HT1080 (cell line): ENCODE results near the gene ACSM3. TPM values are rescaled to one million over a fixed set of nuclear protein-coding genes. Genes with fewer than 3 reads are reported as not detected.
"Not testable (repeated sequence)": the region's sequence is repeated elsewhere in the genome, so short reads cannot be mapped to it uniquely, and the experiment has no call there.

Source experiments
- DNase-seq: peaks from one replicate; pipeline ENCODE4 v3.0.0-alpha.2; 2015; ENCODE audit warnings: low read depth
- total RNA-seq: library from RNA; depleted of rRNA; stranded (reverse); fragments of >200 nt; shearing (Covaris generic); gene quantifications from 2 replicates; pipeline ENCODE4 v1.2.3, GENCODE V29; 2014

Gene ACSM3
- total RNA-seq, 1 experiment from 2014 or later = 0.45 TPM

DNA sequence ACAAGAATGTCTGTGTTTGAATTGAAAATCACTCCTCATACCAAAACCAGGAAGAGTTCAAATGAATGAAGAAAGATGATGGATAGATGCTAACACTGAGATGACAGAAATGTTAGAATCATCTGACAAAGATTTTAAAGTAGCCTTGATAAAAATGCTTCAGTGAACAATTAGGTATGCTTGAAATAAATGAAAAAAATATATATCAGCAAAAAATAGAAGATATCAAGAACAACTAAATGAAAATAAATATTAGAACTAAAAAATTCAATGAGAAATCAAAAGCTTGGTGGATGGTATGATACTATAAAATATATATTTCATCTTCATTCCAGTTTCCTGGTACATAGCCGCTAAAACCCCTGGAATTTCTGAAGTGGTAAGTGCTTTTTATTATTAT is 8.6 kb upstream of the ACSM3 start:
- DNase-seq = no peak

DNA sequence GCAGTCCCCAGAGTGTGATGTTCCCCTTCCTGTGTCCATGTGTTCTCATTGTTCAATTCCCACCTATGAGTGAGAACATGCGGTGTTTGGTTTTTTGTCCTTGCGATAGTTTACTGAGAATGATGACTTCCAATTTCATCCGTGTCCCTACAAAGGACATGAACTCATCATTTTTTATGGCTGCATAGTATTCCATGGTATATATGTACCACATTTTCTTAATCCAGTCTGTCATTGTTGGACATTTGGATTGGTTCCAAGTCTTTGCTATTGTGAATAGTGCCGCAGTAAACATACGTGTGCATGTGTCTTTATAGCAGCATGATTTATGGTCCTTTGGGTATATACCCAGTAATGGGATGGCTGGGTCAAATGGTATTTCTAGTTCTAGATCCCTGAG is 8.0 kb upstream of the ACSM3 start:
- DNase-seq = not testable (repeated sequence)

DNA sequence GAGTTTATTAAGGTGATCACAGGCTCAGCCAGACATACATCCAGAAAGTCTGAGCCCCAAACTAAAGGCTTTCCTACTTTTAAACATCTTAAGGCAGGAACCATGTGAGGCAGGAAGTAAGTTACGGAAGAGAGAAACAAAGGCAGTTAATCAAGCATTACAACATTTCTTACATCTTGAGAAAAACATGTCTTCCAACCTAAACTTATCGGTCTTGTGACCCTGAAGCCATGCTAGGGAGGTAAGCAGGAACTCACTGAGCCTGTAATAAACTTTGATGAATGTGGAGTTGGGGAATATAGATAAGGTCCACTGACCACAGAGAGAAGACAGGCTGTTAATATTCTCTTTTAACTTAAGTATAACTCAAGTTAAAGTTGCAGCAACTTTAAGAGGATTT is 3.5 kb upstream of the ACSM3 start:
- no peak for DNase-seq

DNA sequence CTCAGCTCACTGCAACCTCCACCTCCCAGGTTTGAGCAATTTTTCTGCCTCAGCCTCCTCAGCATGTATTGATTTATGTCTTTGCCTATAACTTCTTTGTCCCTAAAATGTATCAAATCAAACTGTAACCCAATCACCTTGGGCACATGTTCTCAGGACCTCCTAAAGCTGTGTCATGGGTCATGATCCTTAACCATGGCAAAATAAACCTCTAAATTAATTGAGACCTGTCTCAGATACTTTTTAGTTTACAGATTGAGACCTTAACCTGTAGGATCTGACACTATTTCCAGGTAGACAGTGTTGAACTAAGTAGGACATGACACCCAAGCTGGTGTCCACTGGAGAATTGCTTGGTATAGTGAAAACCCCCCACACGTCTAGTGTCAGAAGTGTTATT is 2.6 kb upstream of the ACSM3 start:
- no peak for DNase-seq

DNA sequence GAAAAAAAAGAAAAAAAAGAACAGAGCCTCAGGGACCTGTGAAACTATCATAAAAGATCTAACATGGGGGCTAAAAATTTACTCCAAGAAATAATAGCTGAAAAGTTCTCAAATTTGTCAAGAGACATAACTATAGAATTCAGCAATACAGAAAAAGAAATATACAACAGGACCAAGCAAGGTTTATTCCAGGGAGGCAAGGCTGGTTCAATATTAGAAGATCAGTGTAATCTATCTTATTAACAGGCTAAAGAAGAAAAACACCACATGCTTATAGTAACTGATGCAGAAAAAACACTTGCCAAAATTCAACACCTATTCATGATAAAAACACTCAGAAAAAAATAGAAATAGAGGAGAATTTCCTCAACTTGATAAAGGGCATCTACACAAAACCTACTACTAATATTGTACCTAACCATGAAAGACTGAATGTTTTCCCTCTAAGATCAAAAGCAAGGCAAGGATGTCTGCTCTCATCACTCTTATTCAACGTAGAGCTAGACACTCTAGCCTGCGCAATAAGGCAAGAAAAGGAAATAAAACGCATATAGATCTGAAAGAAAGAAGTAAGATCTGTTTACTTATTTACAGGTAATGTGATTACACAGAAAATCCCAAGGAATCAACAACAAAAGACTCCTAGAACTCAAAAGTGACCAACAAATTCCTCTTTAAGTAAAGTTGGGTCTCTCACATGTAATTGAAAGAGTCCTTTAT is 1.2 kb upstream of the ACSM3 start:
- no peak for DNase-seq

DNA sequence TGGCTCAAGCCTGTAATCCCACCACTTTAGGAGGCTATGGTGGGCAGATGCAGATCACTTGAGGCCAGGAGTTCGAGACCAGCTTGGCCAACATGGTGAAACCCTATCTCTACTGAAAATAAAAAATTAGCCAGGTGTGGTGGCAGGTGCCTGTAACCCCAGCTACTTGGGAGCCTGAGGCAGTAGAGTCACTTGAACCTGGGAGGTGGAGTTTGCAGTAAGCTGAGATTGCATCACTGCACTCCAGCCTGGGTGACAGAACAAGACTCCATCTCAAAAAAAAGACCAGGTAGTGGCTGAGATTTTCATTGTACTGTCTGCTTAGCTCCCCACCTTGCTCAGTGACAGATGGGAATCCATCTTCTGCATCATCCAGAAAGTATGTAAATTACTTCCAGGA is 634 bp downstream of the ACSM3 start:
- not testable (repeated sequence) for DNase-seq

DNA sequence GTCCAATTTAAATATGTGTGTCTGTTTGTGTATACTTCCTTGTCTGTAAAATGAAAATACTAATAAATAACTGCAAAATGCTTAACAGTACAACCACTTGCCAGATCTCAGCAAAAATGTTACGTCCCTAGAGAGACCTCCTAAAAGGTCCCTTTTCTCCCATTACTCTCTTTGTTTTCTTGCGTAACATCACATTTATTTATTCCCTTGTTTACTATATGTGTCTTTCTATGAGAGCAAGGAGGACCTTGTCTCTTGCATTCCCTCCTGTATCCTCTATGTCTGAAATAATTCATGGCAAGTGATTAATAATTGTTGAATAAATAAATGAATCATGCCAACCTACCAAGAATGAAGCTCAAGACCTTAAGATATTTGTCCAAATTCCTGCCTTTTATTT is 1.9 kb downstream of the ACSM3 start:
- DNase-seq = no peak

DNA sequence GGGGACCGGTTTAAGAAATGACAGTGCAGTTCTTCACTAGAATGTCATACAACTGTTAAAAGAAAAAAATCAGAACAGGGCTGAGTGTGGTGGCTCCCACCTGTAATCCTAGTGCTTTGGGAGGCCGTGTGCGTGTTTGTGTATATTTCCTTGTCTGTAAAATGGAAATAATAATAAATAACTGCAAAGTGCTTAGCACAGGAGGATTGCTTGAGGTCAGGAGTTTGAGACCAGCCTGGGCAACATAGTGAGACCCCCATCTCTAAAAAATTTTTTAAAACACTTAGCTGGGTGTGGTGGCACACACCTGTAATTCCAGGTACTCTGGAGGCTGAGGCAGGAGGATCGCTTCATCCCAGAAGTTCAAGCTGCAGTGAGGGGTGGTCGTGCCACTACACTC is 2.5 kb downstream of the ACSM3 start:
- DNase-seq = no peak

DNA sequence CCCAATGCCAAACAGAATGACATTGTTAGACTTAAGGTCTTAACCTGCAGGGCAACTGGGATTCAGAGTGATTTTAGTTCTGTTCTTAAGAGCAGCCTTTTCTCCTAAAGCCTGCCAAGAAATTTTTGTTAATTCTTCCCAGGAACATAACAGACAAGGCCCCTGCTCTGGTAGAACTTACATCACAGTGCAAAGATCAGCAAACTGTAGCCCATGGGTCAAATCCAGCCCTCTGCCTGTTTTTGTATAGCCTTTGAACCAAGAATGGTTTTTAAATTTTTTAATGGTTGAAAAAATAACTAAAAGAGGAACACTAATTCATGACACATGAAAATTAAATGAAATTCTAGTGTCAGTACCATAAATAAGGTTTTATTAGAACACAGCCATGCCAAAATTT is 3.8 kb downstream of the ACSM3 start:
- DNase-seq = no peak

DNA sequence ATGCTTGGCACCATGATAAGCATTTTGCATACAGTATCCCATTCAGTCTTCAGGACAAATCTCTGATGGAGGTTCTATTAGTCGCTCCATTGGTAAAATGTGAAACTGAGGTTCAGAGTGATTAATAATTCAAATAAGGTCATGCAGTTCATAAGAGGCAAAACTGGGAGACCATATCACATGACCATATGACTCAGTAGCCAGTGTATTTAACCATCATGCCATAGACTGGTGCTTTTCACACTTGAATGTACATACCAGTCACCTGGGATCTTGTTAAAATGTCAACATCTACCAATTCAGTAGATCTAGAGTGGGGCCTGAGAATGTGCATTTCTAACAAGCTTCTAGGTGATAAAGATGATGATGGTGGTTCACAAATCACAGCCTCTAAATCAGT is 4.3 kb downstream of the ACSM3 start:
- DNase-seq = no peak

DNA sequence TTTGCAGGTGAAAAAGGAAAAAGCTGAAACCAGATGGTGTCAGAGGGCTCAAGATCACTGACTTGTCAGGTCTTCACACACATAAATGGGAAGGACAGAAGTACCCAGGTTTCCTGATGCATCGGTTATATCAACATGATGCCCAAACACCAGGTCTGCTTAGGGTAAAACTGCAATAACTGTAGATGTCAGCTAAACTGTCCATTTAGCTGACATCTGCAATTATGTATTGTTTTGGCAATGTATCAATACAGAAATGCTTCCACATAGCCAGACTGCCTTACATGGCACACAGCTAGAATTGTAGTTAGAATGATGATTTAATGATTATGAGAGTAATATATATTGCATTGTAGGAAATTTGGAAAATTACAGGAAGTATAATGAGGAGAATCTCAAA is 5.0 kb downstream of the ACSM3 start:
- no peak for DNase-seq

DNA sequence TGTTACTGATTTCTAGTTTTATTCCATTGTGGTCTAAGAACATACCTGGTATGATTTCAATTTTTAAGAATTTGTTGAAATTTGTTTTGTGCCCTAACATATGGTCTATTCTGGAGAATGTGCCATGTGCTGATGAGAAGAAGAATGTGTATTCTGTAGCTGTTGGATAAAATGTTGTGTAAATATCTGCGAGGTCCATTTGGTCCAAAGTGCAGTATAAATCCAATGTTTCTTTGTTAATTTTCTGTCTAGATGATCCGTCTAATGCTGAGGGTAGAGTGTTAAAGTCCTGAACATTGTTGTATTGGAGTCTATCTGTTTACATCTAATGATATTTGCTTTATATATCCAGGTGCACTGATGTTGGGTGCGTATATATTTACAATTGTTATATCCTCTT is 9.9 kb downstream of the ACSM3 start:
- DNase-seq = no peak

DNA sequence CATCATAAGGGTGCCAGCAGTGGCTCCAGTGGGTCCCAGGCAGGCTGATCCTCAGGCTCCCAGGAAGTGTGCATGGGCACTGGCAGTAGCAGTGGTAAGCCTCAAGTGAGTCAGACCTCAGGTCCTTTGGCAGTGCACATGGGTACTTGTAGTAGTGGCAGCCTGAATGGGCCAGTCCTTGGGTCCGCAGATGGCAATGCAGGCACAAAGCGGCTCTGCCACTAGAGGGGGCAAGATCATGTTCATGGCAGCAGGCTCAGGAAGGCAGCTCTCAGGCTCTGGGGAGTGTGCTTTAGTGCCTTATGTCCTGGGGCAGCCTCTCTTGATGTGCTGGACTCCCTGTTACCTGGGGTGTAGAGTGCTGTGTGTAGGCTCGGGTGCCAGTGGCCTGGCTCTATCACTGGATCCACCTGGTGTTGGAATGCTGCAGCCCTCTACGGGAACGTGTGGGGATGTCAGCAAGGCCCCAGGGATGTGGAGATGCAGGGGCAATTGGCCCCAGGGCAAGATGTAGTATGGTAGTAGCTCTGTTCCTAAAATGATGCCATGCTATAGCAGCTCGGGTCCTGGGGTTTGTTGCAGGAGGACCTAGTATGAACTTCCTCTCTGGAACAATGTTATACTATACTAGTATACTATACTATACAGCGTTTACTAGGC is 11.0 kb downstream of the ACSM3 start:
- peak; percentile 80 for DNase-seq

DNA sequence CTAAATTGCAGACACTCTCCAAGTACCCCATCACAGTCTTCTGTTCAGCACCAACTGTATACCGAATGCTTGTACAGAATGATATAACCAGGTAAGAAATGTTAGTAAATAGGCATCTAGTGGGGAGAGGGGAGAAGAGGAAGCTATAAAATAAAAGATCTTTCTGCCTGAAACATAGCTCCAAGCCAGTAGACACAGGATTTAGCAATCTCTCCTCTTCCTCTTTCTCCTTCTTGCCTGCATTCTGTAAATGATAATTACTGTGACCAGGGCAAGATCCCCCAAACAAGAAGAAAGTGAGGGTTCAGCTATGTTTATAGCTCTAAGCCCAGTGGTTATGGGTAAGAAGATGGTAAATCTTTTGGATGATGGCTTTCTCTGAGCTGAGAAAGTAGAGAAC is 17.9 kb downstream of the ACSM3 start:
- no peak for DNase-seq

DNA sequence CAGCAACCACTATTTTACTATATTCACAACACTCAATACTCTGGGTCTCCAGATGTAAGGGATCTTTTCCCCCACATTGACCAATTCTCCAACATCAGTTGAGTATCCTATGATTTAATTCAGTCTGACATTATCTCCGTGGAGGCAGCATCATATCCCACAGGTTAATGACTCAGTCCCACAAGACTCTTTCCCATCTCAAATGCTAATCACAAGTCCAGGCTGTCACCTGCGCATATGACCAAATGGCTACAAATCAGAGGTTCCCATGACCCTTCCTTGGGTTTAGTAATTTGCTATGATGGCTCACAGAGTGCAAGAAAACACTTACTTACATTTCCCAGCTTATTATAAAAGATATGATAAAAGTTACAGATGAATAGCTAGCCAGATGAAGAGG is 18.7 kb downstream of the ACSM3 start:
- DNase-seq = no peak

DNA sequence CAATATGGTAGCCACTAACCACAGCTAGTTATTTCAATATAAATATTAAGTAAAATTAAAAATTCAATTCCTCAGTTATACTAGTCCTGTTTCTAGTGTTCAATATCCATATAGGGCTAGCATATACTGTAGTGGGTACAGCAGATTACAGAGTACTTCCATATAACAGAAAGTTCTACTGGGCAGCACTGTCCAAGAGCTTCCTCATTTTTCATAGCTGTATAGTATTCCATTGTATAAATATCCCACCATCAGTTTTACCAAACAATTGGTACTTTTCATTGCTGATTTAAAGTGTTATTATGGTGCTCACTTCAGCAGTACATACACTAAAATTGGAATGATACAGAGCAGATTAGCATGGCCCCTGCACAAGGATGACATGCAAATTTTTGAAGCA is 20.4 kb downstream of the ACSM3 start:
- DNase-seq = no peak

DNA sequence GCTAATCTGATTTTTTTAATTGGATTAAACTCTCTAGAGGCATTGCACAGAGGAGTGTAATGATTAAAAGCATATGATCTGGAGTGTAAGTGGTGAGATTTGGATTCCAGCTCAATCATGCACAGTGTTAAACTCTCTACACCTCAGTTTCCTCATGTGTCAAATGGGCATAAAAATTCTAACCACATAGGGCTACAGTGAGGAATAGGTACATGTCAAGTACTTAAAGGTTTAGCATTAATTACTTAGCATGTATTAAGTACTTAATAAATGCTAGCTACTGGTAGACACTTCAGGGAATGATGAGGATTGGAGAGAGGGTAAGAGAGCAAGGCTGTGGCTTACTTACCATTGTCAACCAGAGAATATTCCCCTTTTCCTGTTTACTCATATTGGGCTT is 25.3 kb downstream of the ACSM3 start:
- no peak for DNase-seq

DNA sequence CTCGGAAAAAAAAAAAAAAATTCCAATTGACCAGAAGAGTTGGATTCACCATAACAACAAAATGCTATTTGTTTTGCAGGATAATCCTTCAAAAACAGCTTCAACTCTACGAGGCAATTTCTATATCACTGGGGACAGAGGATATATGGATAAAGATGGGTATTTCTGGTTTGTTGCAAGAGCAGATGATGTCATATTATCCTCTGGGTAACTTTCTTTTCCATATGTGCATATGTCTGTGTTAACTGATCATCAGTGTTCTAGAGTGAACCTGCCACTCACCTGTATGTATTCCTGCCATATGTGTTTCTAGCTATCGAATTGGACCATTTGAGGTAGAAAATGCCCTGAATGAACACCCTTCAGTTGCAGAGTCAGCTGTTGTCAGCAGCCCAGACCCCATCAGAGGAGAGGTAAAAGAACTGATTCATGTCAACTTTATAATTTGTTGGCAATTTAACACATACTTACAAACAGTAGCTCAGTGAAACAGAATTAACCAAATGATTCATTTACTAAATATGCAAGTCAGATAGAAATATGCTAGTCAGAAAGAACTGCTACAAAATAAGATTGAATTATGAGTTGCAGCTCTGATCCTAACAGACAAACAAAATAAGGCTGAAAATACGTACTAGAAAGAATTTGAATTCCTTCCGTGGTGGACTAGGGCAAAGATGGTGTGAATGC is 28.3 kb downstream of the ACSM3 start:
- no peak for DNase-seq

DNA sequence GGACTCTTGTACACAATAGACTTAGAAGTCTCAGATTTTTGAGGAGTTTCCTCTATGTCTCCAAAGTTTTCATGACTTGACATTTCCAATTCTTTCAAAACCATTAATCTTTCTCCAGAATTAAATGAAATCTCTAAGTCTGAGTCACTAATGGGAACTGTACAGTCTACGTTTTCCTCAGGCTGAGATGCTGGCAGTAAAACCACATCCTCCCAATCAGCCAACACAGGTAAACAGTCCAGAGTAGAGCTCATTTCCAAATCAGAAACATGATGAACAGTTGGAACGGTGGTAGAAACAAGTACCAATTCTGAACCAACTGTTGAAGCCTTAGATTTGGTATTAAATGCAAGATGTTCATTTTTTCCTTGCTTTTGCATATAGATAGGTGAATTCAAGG is 34.5 kb downstream of the ACSM3 start:
- no peak for DNase-seq

DNA sequence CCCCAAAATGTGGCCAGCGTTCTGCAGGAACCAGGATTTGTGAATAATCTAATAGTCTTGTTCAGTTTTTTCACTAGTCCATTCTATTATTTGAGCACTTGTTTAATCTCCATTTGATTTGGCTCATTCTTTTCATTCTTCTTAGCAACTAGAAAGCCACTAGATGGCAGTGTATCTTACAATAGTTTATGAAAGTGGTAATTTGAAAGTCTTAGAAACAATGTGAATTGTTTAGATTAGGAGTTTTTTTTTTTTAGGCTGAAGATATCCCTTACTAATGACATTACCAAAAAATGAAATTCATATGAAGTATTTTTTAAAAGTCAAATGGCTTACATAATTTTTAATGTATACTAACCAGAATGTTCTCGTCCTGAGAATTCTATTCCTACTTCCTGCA is 35.8 kb downstream of the ACSM3 start:
- DNase-seq = no peak

DNA sequence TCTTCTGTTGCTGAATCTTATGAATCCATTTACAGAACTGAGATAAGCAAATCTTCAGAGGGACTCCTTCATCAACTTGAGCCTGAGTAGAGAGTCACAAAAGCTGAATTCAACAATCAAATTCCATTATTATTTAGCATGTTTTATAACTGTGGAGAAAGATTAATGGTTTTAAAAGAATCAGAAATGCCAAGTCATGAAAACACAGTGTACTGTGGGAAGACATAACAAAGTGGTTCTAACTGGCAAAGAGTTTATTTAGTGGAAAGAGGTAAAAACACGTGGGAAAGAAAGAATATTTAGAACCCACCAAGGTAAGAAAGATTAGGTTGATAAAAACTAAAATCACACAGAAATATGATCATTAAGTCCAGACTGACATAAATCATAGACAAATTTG is 37.5 kb downstream of the ACSM3 start:
- DNase-seq = no peak

DNA sequence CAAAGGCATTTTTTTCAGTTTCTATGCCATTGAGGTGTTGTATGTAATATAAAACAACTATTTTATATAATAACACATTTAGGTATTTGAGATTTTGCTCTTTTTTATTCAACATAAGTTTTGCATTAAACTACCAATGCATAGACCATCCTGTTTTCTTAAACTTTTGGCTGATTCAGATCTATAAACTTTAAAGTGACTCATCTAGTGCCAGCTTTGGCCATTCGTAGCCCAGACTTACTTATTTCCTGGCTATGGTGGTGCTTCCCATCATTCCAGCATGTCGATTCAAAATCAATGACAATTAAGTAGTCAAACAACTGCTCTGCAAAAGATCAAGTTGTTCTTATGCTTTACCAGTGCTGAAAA is 39.4 kb downstream of the ACSM3 start:
- DNase-seq = no peak
